ENCODE data around the gene SCAP.
"Not testable (repeated sequence)": the region's sequence is repeated elsewhere in the genome, so short reads cannot be mapped to it uniquely, and the experiment has no call there.

SCAP gene

DNA sequence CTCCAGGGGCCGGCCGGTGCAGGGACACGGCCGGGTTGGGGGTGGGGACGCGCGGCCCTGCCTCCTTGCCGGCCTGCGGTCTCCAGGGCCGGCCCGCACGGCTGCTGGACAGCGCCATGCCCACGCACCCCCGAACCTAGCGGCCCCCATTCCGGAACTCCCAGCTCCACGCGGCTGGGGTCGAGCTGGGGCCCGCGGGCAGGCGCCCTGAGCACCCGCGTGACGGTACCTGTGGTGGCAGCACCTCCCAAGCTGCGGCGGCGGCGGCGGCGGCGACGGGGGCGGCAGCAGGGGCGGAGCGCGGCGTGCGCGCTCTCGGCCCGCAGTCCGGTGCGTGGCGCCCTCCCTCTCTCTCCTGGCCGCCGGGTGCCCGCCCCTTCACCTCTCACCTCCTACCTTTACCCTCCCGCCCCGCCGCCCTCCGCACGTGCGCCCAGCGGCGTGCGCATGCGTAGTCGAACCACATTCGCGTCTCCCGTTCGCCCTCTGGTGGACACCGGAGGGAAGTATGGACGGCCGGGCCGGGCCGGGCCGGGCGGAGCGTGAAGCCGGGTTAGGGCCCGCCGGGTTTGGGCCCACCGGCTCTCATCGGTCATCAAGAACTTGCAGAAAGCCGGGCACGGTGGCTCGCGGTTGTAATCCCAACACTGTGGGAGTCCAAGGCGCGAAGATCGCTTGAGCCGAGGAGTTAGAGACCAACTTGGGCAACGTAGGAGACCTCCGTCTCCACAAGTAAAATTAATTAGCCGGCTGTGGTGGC, at the start of gene SCAP:
SCAP (minus strand) TSS at position 372 of the 760 bp plus-strand sequence. CDS start 32,948 bp downstream, outside the sequence.
- peak; percentile 95 for DNase-seq

DNA sequence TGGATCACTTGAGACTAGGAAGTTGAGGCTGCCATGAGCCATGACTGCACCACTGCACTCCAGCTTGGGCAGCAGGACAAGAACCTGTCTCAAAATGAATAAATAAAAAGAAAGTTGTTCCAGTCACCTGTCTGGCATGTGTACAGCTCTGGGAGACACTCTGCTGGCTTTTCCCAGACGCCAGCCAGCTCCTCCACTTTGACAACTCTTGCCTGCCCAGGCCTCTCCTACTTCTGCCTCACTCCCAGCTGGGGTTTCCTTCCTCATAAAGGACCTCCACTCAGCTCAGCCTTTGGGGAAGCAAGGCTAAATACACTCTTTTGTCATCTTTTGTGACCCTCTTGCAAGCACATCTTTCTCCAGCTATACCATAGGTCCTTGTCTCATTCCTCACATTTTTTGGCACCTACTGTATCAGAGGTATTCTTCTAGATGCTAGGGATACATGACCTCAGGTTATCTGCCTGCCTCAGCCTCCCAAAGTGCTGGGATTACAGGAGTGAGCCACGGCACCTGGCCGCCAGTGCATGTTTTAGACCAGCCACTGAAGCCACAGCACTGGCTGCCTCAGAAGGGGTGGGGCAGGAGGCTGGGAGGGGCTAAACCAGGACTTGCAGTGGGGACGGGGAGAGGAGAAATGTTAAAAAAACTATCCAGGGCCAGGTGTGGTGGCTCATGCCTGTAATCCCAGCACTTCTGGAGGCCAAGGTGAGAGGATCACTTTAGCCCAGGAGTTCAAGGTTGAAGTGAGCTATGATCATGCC, 47.8 kb upstream of the SCAP start:
- DNase-seq = no peak

DNA sequence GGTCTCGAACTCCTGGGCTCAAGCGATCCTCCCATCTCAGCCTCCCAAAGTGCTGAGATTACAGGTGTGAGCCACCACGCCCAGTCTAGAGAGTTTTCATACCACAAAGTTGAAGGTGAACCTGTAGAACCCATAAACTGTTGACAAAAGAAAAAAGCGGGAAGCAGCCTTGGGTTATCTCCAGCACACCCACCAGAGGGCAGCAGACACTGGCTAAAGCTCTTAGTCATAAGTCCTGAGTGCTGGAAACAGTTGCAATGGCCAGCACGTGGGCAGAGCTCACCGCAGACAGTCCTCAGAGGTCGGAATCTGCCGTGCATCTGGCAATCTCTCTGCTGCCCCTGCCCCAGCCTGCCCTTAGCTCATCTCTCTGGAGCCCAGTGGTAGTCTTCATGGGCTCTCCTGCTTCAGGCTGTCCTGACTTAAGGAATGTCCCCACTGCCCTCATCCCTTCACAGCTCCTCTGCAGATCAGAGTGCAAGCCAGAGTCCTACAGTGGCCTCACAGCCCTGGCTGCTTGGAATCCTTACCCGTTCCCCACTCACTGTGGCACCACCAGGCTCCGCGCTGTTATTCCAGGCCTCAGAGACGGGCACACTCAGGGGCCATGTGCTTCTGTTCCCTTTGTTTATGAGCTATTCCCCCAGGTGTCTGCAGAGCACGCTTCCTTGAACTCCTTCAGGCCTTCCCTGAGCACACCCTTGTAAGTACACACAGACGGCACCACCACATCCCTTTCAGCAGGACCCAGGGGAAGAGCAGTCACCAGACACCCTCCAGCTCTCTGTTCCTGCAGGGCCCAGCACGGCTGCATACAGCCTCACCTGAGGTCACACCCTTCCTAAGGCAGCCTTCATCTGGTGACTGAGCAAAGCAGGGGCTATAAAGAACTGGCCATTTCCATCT, 46.6 kb upstream of the SCAP start:
- DNase-seq = peak; percentile 82

DNA sequence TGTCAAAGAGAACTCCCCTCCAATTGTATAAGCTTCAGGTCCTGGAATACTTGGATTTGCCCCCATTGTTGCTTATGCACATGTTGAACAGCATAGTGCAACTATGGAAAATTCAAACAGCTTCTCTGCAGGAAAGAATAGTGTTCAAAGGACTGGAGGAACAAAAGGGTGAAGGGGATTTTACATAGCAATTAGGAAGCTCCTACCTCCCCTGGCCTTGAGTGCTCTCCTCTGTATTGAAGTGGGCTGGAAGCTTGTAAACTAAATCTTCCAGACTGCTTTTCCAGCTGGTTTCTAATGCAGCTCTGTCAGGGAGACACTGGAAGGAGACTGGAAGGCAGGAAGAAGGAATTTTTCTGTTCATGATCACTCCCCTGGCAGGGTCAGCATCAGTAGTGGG, 45.0 kb upstream of the SCAP start:
- no peak for DNase-seq

DNA sequence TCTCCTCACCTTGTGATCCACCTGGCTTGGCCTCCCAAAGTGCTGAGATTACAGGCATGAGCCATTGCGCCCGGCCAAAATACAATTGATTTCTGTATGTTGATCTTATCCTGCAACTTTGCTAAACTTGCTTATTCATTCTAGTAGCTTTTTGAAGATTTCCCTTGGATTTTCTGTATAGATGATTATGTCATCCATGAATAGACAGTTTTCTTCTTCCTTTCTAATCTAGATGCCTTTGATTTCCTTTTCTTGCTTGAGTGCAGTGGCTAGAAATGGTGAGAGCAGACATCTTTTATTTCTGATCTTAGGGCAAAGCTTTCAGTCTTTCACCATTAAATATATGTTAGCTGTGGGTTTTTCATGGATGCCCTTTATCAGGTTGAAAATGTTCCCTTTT, 42.2 kb upstream of the SCAP start:
- DNase-seq = no peak

DNA sequence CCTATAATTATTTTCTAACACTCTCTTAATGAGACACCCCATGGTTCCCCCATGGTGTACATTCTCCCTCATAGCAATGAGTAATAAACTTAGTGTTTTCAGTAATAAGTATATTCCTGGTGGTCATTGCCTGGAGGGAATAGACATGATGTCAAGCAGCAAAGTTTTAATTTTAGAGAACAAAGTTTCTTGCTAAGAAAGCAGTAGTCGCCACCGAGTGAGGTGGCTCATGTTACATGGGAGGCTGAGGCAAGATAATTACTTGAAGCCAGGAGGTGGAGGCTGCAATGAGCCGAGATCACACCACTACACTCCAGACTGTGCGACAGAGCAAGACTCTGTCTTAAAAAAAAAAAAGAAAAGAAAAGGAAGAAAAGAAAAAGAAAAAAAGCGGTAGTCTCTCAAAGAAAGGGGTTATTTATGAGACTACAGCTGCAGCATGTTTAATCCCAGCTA, 40.2 kb upstream of the SCAP start:
- no peak for DNase-seq

DNA sequence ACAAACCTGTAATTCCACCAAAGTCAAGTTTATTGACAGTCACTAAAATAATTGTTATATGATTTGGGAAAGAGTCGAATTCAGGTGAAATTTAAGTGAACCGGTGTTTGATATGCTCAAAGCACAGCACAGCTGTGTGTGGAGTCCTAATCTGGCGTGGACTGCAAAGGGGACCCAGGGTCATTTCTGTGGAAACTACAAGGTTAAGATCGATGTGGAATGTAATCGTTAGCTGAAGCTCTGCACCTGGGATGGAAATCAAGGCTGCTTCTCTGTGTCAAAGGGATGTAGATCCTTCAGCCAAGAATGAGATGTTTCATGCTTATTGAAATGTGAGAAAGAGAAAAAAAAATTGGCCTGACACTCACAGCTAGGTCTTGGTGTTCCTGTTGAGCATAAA, 39.4 kb upstream of the SCAP start:
- DNase-seq = no peak

DNA sequence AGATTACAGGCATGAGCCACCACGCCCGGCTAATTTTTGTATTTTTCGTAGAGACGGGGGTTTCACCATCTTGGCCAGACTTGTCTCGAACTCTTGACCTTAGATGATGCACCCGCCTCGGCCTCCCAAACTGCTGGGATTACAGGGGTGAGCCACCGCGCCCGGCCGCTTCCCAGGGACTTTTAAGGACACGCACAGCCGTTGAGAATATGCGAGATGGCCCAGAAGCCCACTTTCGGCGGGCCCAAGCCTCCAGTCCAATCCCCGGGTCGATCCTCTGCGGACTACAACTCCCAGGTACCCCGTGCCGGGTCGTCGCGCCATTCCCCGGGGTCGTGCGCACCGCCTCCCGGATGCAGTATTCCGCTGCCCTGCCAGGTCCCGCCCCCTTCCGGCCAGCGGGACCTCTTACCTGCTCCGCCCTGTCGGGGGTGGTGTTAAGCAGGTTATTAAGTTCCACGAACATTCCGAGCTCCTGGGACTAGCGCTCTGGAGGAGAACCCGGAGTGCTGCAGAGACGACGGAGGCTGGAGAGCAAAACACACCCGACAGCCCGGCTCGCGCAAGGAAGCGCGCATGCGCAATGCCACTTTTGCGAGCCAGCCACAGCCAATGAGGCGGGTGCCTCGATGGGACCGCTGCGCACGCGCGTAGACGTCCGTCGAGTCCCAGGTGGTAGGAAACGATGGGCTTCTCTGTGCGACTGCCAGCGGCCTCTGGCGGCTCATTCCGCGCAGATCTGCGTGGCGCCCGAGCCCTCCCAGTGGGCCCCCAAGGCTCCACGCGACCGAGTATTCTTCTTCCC, 37.6 kb upstream of the SCAP start, which contains the start of gene ELP6:
ELP6 (minus strand) TSS at position 588 of the 805 bp plus-strand sequence; CDS start at position 466, 122 bp downstream.
- DNase-seq = peak; percentile 97

DNA sequence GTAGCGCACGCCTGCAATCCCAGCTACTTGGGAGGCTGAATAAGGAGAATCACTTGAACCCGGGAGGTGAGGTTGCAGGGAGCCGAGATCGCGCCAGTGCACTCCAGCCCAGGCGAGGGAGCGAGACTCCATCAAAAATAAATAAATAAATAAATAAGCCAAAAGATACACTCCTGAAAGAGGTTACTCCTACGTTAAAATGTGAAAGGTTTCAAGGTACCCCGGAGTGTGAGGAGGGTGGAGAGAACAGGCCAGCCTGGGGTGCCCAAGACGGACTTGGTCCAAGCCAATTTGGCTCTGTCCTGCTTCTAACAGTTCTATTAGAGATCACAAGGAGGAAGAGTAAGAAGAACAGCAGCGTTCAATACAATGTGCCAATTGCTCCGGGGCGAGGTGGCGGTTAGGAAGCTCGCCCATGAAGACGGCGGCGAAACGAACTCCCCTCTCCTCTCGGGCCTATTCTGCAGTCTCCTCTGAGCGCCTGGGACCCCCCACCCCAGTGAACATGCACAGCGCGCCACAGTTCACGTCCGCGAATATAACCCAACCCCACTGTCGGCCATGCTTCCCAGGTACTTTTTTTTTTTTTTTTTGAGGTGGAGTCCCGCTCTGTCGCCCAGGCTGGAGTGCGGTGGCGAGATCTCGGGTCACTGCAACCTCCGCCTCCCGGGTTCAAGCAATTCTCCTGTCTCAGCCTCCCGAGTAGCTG, 36.8 kb upstream of the SCAP start:
- DNase-seq = peak; percentile 33

DNA sequence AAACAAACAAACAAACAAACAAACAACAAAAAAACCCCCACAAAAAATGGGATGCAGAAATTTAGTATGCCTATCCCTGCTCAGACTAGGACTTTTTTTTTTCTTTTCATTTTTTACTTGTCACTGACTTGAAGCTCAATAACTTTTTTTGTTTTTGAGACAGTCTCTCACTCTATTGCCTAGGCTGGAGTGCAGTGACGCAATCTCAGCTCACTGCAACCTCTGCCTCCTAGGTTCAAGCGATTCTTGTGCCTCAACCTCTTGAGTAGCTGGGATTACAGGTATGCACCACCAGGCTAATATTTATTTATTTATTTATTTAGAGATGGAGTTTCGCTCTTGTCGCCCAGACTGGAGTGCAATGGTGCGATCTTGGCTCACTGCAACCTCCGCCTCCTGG, 29.5 kb upstream of the SCAP start:
- not testable (repeated sequence) for DNase-seq

DNA sequence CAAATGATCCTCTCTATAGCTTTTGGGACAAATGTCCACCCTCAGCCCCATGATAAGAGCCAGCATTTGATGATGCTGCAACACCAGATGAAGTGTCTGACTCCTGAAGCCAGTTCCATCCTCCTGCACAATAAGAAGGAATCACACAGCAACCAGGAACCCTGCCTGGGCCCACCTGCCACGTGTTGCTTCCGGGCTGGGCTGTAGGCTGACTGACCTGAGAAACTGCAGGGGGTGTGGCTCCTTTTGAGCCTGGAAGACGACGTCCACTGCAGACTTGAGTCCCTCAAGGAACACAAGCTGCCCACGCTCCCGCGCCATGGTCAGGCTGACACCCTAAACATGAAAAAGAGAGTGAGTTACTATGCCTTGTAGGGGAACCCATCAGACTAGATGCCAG, 28.4 kb upstream of the SCAP start:
- DNase-seq = no peak

DNA sequence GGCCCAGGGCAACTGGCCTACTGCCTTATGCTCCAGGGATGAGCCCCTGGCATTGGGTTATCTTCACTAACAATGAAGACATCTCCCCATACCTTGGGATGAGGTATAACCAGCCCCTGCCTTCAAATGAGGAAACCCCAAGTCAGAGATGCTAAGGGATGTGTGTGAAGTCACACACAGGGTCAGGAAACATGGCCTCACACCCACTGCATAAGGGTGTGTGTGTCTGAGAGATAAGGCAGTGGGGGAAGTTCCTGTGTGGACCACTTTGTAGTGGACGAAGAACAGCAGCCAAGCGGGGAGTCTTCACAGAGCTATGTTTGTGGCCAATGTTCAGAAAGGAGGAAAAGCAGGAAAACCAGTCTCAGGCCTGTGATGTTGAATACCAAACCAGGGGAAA, 27.3 kb upstream of the SCAP start:
- no peak for DNase-seq

DNA sequence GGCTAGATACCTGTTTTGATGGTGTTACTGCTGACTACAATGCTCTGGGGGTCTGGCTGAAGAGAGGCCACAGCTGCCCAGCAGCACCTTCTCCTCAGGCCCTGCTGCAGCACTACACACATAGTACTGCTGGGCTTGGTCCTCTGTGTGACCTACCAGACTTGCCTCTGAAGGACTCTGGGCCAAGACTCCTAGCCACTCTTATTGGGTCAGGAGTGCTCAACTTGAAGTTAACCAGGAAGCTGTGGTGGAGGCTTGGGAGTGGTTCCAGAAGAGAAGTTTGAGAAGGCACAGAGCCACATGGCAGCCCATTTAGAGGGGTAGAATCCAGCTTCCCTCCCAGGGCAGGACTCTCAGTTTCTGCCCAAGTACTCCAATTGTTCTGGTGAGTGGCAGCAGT, 21.2 kb upstream of the SCAP start:
- DNase-seq = no peak

DNA sequence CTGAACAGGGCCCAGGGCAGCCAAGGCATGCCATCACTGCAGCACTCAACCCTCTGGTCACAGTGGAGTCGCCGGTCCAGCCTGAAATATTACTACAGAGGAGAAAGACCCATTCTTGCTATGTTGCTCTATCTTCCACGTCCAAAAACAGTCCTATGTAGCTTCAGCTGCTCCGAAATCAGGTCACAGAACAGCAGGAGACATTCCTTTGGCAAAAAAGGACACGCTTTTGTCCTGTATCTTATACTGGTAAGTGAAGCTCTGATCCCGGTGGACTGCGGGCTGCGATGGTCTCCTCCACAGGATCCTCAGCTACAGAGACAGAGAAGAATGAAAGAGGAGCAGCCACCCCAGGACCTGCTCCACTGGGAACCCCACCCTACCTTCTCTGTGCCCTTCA, 20.1 kb upstream of the SCAP start:
- no peak for DNase-seq

DNA sequence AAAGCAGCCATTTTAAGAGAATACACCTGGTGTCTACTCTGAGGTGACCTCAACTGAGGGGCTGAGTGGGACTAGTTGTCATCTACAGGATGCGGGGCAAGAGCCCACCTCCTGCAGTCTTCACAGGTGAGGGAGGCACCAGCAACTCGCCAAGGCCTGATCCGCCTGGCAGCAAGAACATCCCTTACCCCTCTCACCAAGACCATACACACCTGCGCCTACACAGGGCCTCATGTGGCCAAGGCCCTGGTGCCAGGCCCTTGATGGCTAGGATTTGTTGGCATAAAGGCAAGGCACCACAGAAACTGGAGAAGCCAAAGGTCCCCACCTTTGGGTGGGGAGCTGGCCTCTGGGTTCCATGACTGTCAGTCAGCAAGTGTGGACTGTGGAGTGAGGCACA, 19.4 kb upstream of the SCAP start:
- no peak for DNase-seq

DNA sequence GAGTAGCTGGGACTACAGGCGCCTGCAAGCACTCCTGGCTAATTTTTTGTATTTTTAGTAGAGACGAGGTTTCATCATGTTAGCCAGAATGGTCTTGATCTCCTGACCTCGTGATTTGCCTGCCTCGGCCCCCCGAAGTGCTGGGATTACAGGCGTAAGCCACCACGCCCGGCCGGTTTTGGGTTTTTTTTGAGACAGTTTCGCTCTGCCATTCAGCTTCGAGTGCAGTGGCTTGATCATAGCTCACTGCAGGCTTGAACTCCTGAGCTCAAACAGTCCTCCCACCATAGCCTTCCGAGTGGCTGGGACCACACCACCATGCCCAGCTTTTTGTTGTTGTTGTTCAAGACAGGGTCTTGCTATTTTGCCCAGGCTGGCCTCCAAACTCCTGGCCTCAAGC, 16.0 kb upstream of the SCAP start:
- no peak for DNase-seq

DNA sequence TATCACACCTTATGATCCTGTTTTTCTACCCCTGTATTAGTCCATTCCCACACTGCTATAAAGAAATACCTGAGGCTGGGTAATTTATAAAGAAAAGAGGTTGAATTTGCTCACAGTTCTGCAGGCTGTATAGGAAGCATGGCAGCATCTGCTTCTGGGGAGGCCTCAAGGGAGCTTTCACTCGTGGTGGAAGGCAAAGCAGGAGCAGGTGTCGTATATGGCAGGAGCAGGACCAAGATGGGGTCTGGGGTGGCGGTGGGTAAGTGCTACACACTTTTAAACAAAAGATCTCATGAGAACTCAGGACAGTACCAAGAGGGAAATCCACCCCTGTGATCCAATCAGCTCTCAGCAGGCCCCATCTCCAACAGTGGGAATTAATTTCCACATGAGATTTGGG, 15.4 kb upstream of the SCAP start:
- no peak for DNase-seq

DNA sequence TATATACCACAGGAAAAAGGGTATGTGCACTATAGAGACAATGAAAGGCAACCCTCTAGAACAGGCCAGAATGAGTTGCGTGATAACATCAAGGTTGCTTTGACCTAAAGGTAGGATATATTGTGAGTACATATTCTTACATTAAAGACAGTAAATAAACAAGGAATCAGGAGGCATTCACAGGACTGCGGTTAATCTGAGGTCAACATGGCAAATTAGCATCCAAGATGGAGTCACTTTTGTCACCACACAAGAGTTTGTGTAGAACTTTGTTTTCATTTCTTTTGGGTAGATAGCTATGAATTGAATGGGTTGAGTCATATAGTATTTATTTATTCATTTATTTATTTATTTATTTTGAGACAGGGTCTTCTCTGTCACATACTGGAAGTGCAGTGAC, 11.5 kb upstream of the SCAP start:
- no peak for DNase-seq

DNA sequence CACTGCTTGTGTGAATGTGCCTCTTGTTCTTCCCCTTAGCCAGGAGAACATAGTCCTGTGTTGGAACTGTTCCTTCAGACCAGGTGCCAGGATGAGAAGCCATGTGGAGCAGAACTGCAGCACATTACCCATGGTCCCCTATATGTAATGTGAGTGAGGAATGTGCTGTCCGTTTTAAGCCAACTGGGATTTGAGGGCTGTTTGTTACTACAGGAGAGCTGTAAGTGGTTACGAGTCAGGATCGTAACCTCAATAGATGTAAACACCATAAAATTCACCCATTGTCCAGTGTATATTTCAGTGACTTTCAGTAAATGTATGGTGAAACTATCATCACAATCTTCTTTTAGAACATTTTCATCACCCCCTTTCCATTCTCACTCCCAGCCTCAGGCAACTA, 10.1 kb upstream of the SCAP start:
- no peak for DNase-seq

DNA sequence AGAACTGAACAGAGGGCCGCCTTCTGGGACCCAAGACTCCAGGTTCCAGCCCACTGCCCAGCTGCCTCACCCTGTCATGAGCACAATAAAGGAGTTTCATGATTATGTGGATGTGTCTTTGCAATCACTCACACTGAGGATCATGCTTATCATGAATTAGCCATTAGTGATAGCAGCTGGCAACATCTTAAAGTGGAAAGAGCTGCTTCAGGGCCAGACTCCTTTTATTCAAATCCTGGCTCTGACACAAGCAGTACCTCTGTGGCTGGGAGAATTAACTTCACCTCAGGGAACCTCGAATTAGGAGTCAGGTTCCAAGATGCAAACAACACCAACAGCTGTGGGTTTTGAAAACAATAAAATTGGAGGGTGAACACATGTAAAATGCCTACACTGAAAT, 6.6 kb upstream of the SCAP start:
- no peak for DNase-seq

DNA sequence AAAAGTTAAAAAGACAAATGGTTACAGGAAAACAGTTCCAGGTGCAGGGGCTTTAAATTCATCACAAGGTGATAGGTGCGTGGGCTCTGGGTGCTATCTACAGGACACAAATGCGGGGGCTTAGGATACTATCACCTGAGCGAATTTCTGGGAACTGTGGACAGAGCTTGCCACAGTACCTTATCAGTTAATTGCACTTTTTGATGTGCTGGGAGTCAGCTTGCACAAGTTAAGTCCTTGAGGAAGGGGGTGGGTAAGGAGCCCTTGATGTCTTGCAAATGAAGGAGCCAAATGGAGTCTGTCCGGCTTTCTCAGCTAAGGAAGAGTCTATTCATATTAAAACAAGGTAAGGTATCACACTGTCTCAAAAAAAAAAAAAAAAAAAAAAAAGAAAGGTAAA, 6.0 kb upstream of the SCAP start:
- DNase-seq = not testable (repeated sequence)

DNA sequence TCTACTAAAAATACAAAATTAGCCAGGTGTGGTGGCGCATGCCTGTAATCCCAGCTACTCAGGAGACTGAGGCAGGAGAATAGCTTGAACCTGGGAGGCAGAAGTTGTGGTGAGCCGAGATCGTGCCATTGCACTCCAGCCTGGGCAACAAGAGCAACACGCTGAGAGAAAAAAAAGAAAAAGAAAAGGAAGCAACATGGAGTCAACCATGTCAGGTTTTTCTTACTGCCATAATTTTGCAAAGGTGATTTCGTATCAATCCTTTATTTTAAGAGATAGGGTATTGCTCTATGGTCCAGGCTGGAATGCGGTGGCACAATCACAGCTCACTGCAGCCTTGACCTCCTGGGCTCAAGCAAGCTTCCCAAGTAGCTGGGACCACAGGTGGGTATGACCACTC, 4.5 kb upstream of the SCAP start:
- not testable (repeated sequence) for DNase-seq
